HPDE6-E6E7 (cell line): ENCODE results near the gene APOBR.
"Not testable (repeated sequence)": the region's sequence is repeated elsewhere in the genome, so short reads cannot be mapped to it uniquely, and the experiment has no call there.

Experiments used
- DNase-seq: peaks from one replicate; pipeline ENCODE4 v3.0.0; 2011; ENCODE audit warnings: missing footprints; ENCODE audit errors: extremely low spot score

APOBR gene

GRCh38 chr16:28527100-28527785 is 32.8 kb downstream of the APOBR start:
- not testable (repeated sequence) for DNase-seq

GRCh38 chr16:28527985-28528384 is 33.5 kb downstream of the APOBR start:
- DNase-seq: no peak

GRCh38 chr16:28528463-28528867 is 34.0 kb downstream of the APOBR start:
- no peak for DNase-seq

- no peak for DNase-seq
Measured at GRCh38 chr16:28529124-28529523, 34.7 kb downstream of the APOBR start.

GRCh38 chr16:28531777-28532744 is 37.6 kb downstream of the APOBR start:
- DNase-seq: no peak

- DNase-seq: no peak
Measured at GRCh38 chr16:28532940-28533647, 38.7 kb downstream of the APOBR start.

- no peak for DNase-seq
Measured at GRCh38 chr16:28534542-28535373, 40.3 kb downstream of the APOBR start.

- peak; percentile 66 for DNase-seq
Measured at GRCh38 chr16:28537076-28537475, 42.6 kb downstream of the APOBR start.

- no peak for DNase-seq
Measured at GRCh38 chr16:28537964-28538732, 43.7 kb downstream of the APOBR start.

- no peak for DNase-seq
Measured at GRCh38 chr16:28538733-28539596, 44.5 kb downstream of the APOBR start, which contains the start of gene NUPR1. Gene NUPR1 (minus strand): TSS chr16:28538974. CDS start chr16:28538907, 67 bp downstream.

GRCh38 chr16:28540346-28540745 is 45.9 kb downstream of the APOBR start:
- no peak for DNase-seq

- no peak for DNase-seq
Measured at GRCh38 chr16:28542646-28543045, 48.2 kb downstream of the APOBR start.

GRCh38 chr16:28543072-28543471 is 48.6 kb downstream of the APOBR start:
- peak; percentile 64 for DNase-seq

GRCh38 chr16:28544998-28545397 is 50.6 kb downstream of the APOBR start:
- no peak for DNase-seq

- DNase-seq: not testable (repeated sequence)
Measured at GRCh38 chr16:28545964-28546363, 51.5 kb downstream of the APOBR start.

- DNase-seq: no peak
Measured at GRCh38 chr16:28546626-28547025, 52.2 kb downstream of the APOBR start.

- no peak for DNase-seq
Measured at GRCh38 chr16:28548306-28548802, 53.9 kb downstream of the APOBR start.
